ENCODE results near the gene TRAPPC14.

Gene TRAPPC14

DNA sequence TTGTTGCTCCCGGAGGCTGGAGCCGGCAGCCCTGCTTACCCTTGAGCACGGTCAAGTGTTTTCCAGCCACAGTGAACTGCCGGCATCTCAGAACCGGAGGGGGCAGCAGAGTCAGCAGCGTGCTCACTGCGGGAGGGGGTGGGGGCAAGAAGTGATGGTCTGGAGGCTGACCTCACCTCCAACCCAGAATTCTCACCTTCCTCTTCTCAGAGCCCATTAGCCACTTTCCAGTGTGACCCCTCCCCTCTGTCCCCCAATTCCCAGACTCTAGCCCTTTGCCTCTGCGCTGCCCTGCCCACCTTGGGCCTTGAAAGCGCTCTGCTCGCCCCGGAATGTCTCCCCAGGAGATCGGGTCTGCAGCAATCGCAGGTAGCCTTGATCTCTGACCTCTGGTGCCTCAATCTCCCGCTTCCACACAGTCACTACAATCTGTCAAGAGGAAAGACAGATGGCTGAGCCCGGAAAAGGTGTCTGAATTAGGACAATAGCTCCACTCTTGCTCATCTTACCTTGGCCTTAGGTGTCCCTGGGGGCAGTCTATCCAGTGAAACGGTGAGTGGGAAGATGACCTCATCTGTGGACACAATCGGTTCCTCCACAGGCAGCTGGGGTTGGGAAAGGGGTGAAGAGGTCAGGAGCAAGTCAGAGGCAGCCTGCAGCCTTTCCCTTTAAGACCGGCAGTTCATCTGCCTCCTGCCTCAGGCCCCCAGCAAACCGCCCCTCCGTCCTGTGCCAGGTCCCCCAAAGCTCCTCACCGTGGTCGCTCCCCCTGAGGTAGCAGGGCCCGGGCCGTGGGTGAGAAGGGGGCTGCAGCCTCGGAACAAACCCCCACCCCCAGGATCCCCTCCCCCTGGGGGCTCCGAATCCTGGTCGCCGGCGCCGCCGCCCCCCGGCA is 942 bp downstream of the TRAPPC14 start:
- TF ChIP-seq, protein P1, sequence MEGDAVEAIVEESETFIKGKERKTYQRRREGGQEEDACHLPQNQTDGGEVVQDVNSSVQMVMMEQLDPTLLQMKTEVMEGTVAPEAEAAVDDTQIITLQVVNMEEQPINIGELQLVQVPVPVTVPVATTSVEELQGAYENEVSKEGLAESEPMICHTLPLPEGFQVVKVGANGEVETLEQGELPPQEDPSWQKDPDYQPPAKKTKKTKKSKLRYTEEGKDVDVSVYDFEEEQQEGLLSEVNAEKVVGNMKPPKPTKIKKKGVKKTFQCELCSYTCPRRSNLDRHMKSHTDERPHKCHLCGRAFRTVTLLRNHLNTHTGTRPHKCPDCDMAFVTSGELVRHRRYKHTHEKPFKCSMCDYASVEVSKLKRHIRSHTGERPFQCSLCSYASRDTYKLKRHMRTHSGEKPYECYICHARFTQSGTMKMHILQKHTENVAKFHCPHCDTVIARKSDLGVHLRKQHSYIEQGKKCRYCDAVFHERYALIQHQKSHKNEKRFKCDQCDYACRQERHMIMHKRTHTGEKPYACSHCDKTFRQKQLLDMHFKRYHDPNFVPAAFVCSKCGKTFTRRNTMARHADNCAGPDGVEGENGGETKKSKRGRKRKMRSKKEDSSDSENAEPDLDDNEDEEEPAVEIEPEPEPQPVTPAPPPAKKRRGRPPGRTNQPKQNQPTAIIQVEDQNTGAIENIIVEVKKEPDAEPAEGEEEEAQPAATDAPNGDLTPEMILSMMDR (IDR thresholded peaks at IDR 0.05; ENCODE audit: borderline replicate concordance, control extremely low read depth, extremely low read depth, insufficient read depth, missing control alignments), result no peak
- DNase-seq (ENCODE audit: low spot score), result peak; percentile 53

DNA sequence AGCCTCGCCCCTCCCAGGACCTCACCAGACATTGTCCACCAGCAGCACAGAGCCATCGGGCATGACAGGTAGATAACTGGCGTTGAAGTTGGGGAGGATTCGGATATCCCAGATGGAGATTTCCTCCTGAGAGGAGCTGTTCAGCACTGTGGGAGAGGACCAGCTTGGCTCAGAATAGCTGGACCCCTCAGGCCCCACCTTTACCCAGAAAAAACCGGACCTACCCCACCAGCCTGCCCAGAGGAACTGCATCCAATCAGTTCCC is 1.5 kb downstream of the TRAPPC14 start:
- TF ChIP-seq, protein P1 (IDR thresholded peaks at IDR 0.05; ENCODE audit: borderline replicate concordance, control extremely low read depth, extremely low read depth, insufficient read depth, missing control alignments), result no peak
- no peak for DNase-seq (ENCODE audit: low spot score)
- in situ Hi-C loops (cut with MboI; ENCODE audit: low sequenced_read_pairs, unreplicated experiment), result no loop called here

More for the DNA sequence above, 942 bp downstream of the TRAPPC14 start:
- in situ Hi-C loops (cut with MboI; ENCODE audit: low sequenced_read_pairs, unreplicated experiment), result no loop called here

DNA sequence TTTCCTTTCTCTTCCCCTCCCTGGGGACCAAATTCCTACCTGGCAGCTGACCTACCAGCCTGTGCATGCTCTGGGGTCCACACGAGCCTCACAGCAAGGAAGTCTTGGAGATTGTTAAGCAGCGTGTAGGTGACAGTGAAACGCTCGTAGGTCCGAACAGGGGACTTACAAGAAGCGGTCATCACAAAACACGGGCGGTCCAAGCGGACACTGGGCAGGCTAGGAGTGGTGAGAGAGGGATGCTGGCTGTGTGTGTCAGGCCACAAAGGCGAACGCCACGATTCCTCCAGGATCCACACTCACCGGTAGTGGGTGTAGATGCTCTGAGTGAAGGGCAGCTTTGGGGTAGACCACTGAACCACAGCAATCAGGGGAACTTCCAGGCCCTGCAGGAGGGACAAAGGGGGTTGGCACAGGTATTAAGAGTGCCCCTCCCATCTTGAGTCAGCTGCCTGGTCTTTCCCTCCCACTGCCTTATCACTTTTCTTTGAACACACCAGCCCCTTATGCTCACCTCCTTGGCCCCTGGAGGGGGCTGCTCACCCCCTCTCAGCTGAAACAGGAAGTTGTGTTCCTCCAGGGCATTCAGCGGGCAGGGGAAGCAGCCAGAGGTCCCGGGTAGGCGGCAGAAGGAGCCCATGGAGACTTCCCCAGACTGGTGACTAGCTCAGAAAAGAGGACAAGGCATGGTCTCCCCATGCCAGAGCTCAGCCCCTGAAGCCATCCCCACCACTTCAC is 2.0 kb downstream of the TRAPPC14 start:
- in situ Hi-C loops (cut with MboI; ENCODE audit: low sequenced_read_pairs, unreplicated experiment), result no loop called here
- DNase-seq (ENCODE audit: low spot score), result peak; percentile 47
- TF ChIP-seq, protein P1 (IDR thresholded peaks at IDR 0.05; ENCODE audit: borderline replicate concordance, control extremely low read depth, extremely low read depth, insufficient read depth, missing control alignments), result no peak

DNA sequence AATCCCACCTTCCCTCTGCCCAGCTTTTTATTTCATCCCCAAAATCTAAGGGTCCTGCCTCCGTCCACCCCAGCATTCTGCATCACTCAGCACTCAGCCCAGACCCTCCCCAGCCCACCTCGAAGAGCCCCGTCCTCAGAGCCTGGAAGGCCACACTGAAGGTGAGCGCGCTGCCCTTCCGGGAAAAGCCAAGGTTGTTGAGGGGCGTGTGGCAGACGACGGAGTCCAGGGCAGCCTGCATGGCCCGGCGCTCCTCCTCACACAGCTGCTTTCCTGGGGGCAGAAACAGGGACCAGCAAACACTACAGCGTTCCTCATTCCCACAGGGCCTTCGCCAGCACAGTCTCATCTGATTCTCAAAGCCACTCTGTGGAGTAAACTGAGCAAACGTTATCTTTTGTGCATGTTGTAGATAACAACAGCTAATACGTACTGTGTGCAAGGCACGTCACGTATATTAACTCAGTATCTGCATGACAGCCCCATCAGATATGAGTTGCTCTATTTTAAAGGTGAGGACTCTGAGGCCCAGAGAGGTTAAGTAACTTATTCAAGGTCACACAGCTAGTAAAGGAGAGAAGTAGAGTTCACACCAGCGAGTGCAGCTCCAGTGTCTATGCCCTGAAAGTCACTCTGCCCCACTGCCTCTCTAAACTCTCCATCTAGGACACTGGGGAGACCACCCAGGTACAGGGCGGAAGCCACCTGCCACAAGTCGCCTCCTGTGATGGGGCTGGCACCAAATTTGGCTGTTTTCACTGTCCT is 2.8 kb downstream of the TRAPPC14 start:
- DNase-seq (ENCODE audit: low spot score), result peak; percentile 17
- TF ChIP-seq, protein P1 (IDR thresholded peaks at IDR 0.05; ENCODE audit: borderline replicate concordance, control extremely low read depth, extremely low read depth, insufficient read depth, missing control alignments), result no peak
- in situ Hi-C loops (cut with MboI; ENCODE audit: low sequenced_read_pairs, unreplicated experiment), result no loop called here

DNA sequence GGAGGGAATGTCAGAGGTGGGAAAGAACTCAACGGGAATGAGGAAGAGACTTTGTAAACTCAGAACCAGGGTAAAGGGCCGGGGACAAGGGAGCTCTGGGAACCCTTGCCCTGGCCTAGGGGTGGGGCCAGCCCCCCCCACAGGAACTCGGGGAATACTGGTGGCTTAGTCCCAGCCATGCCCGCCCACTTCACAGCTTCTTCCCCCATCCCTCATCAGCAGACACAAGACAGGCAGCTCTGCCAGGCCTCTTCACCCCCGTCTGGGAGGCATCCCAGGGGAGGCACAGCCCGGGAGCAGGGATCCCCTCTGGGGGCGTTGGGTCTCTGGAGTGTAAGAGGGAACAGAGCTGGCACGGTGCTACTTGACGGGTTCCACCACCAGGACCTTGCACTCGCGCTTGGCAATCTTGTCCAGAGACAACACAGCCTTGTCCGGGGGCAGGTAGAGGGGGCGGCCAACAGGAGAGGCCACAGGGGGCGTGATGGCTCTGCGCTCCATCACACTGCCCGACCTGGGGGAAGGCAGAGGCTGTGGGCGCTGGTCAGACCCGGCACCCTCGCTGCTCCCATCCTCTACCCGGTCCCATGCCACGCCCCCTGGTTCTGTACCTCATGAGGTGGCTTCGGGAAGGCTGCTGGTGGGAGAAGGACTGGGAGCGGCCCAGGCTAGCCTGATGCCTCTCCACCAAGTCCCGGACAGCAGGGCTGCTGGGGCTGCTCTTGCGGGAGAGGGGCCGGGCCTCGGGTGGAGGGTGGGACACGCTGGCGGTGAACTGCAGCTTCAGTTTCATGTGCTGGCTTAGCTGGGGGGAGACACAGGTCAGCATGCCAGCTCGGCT is 3.7 kb downstream of the TRAPPC14 start:
- in situ Hi-C loops (cut with MboI; ENCODE audit: low sequenced_read_pairs, unreplicated experiment), result no loop called here
- TF ChIP-seq, protein P1 (IDR thresholded peaks at IDR 0.05; ENCODE audit: borderline replicate concordance, control extremely low read depth, extremely low read depth, insufficient read depth, missing control alignments), result no peak
- DNase-seq (ENCODE audit: low spot score), result peak; percentile 17
